Vagina (tissue), 2 donors: ENCODE data around the gene GALM.

Source experiments
- CTCF ChIP-seq, 3 experiments: fragments of 450-650 bp in 2 of 3; fragments of 200-600 bp in 1 of 3; sonication (generic) in 1 of 3; IDR thresholded peaks; one replicate each; pipeline ENCODE4 v1.5.1; 2017 to 2019; ENCODE audit warnings: antibody characterized with exemption in 3 of 3, mild to moderate bottlenecking in 2 of 3, moderate library complexity in 2 of 3
- POLR2A ChIP-seq, 2 donors: fragments of 450-650 bp; IDR thresholded peaks; one replicate each; pipeline ENCODE4 v1.6.1; 2017; ENCODE audit warnings: antibody characterized with exemption in 2 of 2, mild to moderate bottlenecking in 2 of 2, moderate library complexity in 2 of 2
- POLR2AphosphoS5 ChIP-seq, 2 donors: sonication (generic); formaldehyde crosslinking; IDR thresholded peaks; one replicate each; pipeline ENCODE4 v1.9.0; 2017; ENCODE audit warnings: antibody characterized with exemption in 2 of 2, mild to moderate bottlenecking in 2 of 2, low read depth in 1 of 2; ENCODE audit not compliant: insufficient read depth in 1 of 2

- TF ChIP-seq CTCF (IDR thresholded peaks at IDR 0.05) (no peak), POLR2AphosphoS5 (IDR thresholded peaks at IDR 0.05; ENCODE audit: insufficient read depth in 1 of 2, low read depth in 1 of 2) (no peak), POLR2A (IDR thresholded peaks at IDR 0.05) (no peak)
Measured at GRCh38 chr2:38737925-38738324, 72.0 kb downstream of the GALM start.
